GM23338 (cell line): ENCODE measurements around the gene RCSD1. TPM values are rescaled to one million over a fixed set of nuclear protein-coding genes. Genes with fewer than 3 reads are reported as not detected.

Experiments used
- ATAC-seq: fragments of 200-7000 bp; cut with Tn5 transposase; 3 replicates; pipeline ENCODE4 v1.9.1; 2020
- DNase-seq: peaks from one replicate; pipeline ENCODE4 v3.0.0-alpha.2; 2015; ENCODE audit warnings: low spot score
- H2AFZ ChIP-seq: fragments of 200-600 bp; sonication (generic); 2 replicates; pipeline ENCODE4 v1.8.0; 2016; ENCODE audit warnings: antibody characterized with exemption, mild to moderate bottlenecking, moderate library complexity
- H3F3A ChIP-seq: fragments of 200-600 bp; sonication (generic); replicated peaks from 2 replicates; pipeline ENCODE4 v1.8.0; 2017; ENCODE audit warnings: antibody characterized with exemption, mixed run types, low read depth
- H3K27ac ChIP-seq: fragments of 200-600 bp; sonication (generic); 2 replicates; pipeline ENCODE4 v1.6.1; 2016; ENCODE audit warnings: low read depth
- H3K27me3 ChIP-seq: fragments of 200-600 bp; sonication (generic); 2 replicates; pipeline ENCODE4 v1.8.0; 2016; ENCODE audit warnings: mild to moderate bottlenecking, mixed run types, moderate library complexity; ENCODE audit not compliant: insufficient read depth
- H3K36me3 ChIP-seq: fragments of 200-600 bp; sonication (generic); 2 replicates; pipeline ENCODE4 v1.8.0; 2016; ENCODE audit warnings: mild to moderate bottlenecking; ENCODE audit not compliant: insufficient read depth
- H3K4me1 ChIP-seq: fragments of 200-600 bp; sonication (generic); 2 replicates; pipeline ENCODE4 v1.8.0; 2016; ENCODE audit warnings: mild to moderate bottlenecking, moderate library complexity; ENCODE audit not compliant: insufficient read depth
- H3K4me2 ChIP-seq: fragments of 200-600 bp; sonication (generic); 2 replicates; pipeline ENCODE4 v1.7.1; 2017; ENCODE audit warnings: mixed run types
- H3K4me3 ChIP-seq: fragments of 200-600 bp; sonication (generic); 2 replicates; pipeline ENCODE4 v1.6.1; 2016; ENCODE audit warnings: mixed run types
- H3K79me2 ChIP-seq: fragments of 200-600 bp; sonication (generic); replicated peaks from 2 replicates; pipeline ENCODE4 v1.8.0; 2017; ENCODE audit warnings: mild to moderate bottlenecking; ENCODE audit not compliant: insufficient read depth
- H3K9me2 ChIP-seq: fragments of 200-600 bp; sonication (generic); 2 replicates; pipeline ENCODE4 v1.8.0; 2017; ENCODE audit not compliant: insufficient read depth
- H4K20me1 ChIP-seq: fragments of 200-600 bp; sonication (generic); replicated peaks from 2 replicates; pipeline ENCODE4 v1.8.0; 2017; ENCODE audit warnings: mild to moderate bottlenecking; ENCODE audit not compliant: insufficient read depth
- H3K27ac Mint-ChIP-seq: 2 replicates; pipeline ENCODE4 v1.8.0; 2020; ENCODE audit warnings: inconsistent platforms, mild to moderate bottlenecking, moderate library complexity, mixed read lengths
- H3K27me3 Mint-ChIP-seq: 3 replicates; pipeline ENCODE4 v1.8.0; 2022; ENCODE audit warnings: low read depth, mild to moderate bottlenecking, moderate library complexity, mixed read lengths, inconsistent platforms; ENCODE audit not compliant: insufficient read depth, poor library complexity
- H3K36me3 Mint-ChIP-seq: 3 replicates; pipeline ENCODE4 v1.8.0; 2021; ENCODE audit warnings: low read depth, mild to moderate bottlenecking, inconsistent platforms, moderate library complexity, mixed read lengths
- H3K4me1 Mint-ChIP-seq: 3 replicates; pipeline ENCODE4 v1.8.0; 2020; ENCODE audit warnings: mild to moderate bottlenecking, inconsistent platforms, mixed read lengths
- H3K4me3 Mint-ChIP-seq: 3 replicates; pipeline ENCODE4 v1.8.0; 2021; ENCODE audit warnings: moderate library complexity, mild to moderate bottlenecking, inconsistent platforms, mixed read lengths
- H3K9me3 Mint-ChIP-seq: 3 replicates; pipeline ENCODE4 v1.8.0; 2020; ENCODE audit warnings: moderate library complexity, mild to moderate bottlenecking, inconsistent platforms, mixed read lengths
- CREB1 ChIP-seq: fragments of 250-450 bp; sonication (Bioruptor Pico); IDR thresholded peaks from 2 replicates; pipeline ENCODE4 v1.5.0; 2020; ENCODE audit warnings: low read depth, mild to moderate bottlenecking, moderate library complexity
- EZH2 ChIP-seq: fragments of 200-600 bp; sonication (generic); IDR thresholded peaks from one replicate; pipeline ENCODE4 v1.8.0; 2017; ENCODE audit warnings: antibody characterized with exemption, mild to moderate bottlenecking, low read depth; ENCODE audit not compliant: unreplicated experiment
- EZH2phosphoT487 ChIP-seq: fragments of 200-600 bp; sonication (generic); IDR thresholded peaks from one replicate; pipeline ENCODE4 v1.8.1; 2018; ENCODE audit warnings: antibody characterized with exemption; ENCODE audit not compliant: unreplicated experiment
- NANOG ChIP-seq: IDR thresholded peaks from 2 replicates; pipeline ENCODE4 v1.6.1; 2016; ENCODE audit warnings: antibody characterized with exemption, borderline replicate concordance
- POLR2AphosphoS5 ChIP-seq: IDR thresholded peaks from 2 replicates; pipeline ENCODE4 v1.6.1; 2016; ENCODE audit warnings: antibody characterized with exemption, low read depth
- STAT1 ChIP-seq: IDR thresholded peaks from one replicate; pipeline ENCODE4 v1.6.1; 2016; ENCODE audit warnings: antibody characterized with exemption; ENCODE audit not compliant: unreplicated experiment
- ZNF114 ChIP-seq: fragments of 250-450 bp; sonication (Bioruptor Pico); IDR thresholded peaks from 2 replicates; pipeline ENCODE4 v1.5.0; 2020; ENCODE audit warnings: mild to moderate bottlenecking, moderate library complexity
- polyA plus RNA-seq: library from polyadenylated mRNA; unstranded; fragments of >200 nt; fragmentation: Nextera tagmentation; extraction: Ambion mirVana; gene quantifications from 2 replicates; pipeline ENCODE4 v1.2.1, GENCODE V29; 2016
- total RNA-seq: library from RNA; depleted of rRNA; stranded (reverse); fragments of >200 nt; shearing (Covaris generic); gene quantifications from 2 replicates; pipeline ENCODE4 v1.2.3, GENCODE V29; 2014
- TF ChIP-seq, protein P1 (sequence below), 2 experiments: fragments of 200-600 bp in 1 of 2; sonication (generic) in 1 of 2; conservative IDR thresholded peaks; 2 replicates each; pipeline versions ENCODE4 v1.5.1 to v1.6.1; 2016 to 2017; ENCODE audit warnings: antibody characterized with exemption in 2 of 2, low read depth in 2 of 2, mild to moderate bottlenecking in 2 of 2, moderate library complexity in 1 of 2
- TF ChIP-seq, protein P2 (sequence below): fragments of 250-450 bp; sonication (Bioruptor Pico); IDR thresholded peaks from 2 replicates; pipeline ENCODE4 v1.5.0; 2020; ENCODE audit warnings: mild to moderate bottlenecking, moderate library complexity
- TF ChIP-seq, protein P3 (sequence below): IDR thresholded peaks from one replicate; pipeline ENCODE4 v1.6.1; 2018; ENCODE audit warnings: antibody characterized with exemption; ENCODE audit not compliant: unreplicated experiment

Gene RCSD1
- total and polyA plus RNA-seq, 2 experiments from 2014 or later = 0.18 to 0.73 TPM

DNA sequence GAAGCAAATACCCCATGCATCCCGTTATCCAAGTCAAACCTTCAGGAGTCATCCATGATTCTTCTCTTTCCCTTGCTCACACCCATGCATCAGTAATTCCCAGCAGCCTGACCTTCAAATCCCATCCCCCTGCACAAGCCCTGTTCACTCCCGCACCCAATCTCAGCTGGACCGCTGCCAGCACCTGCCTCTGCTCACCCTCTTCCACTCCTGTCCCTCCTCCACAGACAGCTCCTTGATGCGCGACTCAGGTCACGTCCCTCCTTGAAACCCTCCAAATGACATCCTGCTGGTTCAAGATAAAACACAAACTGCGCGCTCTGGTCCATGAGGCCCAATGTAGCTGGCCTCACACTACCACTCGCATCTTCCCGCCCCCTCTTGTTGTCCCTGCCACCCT is 48.4 kb downstream of the RCSD1 start:
- ATAC-seq = no peak
- Histone ChIP-seq H4K20me1 (no peaks in the 10 kb centered on the region), H3K79me2 (no peaks in the 10 kb centered on the region), H3K36me3 (no peaks in the 10 kb centered on the region), H3K9me2 (no peaks in the 10 kb centered on the region), H3K4me2 (no peak overlapping the region), H3K27ac (no peak overlapping the region), H3K27me3 (no peaks in the 10 kb centered on the region), H3K4me1 (no peaks in the 10 kb centered on the region), H3F3A (no peaks in the 10 kb centered on the region), H3K4me3 (no peak overlapping the region), H2AFZ (no peak overlapping the region; the same call in 1 of the 2 replicates)
- Mint-ChIP-seq H3K4me1 (peaks cover 2% of the 10 kb centered on the region; the same call in 2 of the 3 replicates), H3K27me3 (peaks cover under 1% of the 10 kb centered on the region), H3K27ac (no peak overlapping the region), H3K36me3 (no peaks in the 10 kb centered on the region), H3K9me3 (no peaks in the 10 kb centered on the region), H3K4me3 (no peak overlapping the region)
- DNase-seq = no peak
- no peak for TF ChIP-seq STAT1

DNA sequence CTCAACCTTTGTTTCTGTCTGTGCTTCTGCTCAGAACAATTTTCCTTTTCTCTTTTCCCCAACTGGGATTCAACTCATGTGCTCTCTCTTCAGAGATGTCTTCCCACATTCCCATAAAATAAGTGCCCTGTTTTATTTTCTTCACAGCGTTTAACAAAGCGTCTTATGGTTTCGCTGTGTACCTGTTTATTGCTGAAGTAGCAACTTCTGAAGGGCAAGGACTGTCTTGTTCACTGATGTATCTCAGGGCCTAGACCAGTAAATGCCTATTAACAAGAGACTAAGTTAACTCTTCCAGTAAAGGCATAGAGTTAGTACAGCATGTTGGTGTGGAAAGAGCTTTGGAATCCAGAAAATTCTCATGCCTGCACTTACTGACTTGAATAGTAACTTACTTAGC is 48.8 kb downstream of the RCSD1 start:
- no peaks in the 10 kb centered on the region for H3K36me3 ChIP-seq
- Mint-ChIP-seq H3K27me3 (peaks cover 3% of the 10 kb centered on the region), H3K27ac (no peak overlapping the region), H3K9me3 (no peaks in the 10 kb centered on the region), H3K4me1 (peaks cover 6% of the 10 kb centered on the region), H3K36me3 (no peaks in the 10 kb centered on the region), H3K4me3 (no peak overlapping the region)
- peaks cover 3% of the 10 kb centered on the region; the same call in 1 of the 2 replicates for H3K4me1 ChIP-seq
- no peaks in the 10 kb centered on the region for H3K27me3 ChIP-seq
- H3F3A ChIP-seq = no peaks in the 10 kb centered on the region
- no peak overlapping the region for H3K27ac ChIP-seq
- H4K20me1 ChIP-seq = no peaks in the 10 kb centered on the region
- H3K4me2 ChIP-seq = no peak overlapping the region
- no peak for ATAC-seq
- no peak overlapping the region for H2AFZ ChIP-seq
- DNase-seq = no peak
- no peaks in the 10 kb centered on the region for H3K79me2 ChIP-seq
- H3K9me2 ChIP-seq = no peaks in the 10 kb centered on the region
- H3K4me3 ChIP-seq = no peak overlapping the region
- TF ChIP-seq NANOG (no peak), CREB1 (no peak), EZH2phosphoT487 (no peak), ZNF114 (no peak), STAT1 (no peak), EZH2 (no peak), POLR2AphosphoS5 (no peak)
- TF ChIP-seq, protein P1, sequence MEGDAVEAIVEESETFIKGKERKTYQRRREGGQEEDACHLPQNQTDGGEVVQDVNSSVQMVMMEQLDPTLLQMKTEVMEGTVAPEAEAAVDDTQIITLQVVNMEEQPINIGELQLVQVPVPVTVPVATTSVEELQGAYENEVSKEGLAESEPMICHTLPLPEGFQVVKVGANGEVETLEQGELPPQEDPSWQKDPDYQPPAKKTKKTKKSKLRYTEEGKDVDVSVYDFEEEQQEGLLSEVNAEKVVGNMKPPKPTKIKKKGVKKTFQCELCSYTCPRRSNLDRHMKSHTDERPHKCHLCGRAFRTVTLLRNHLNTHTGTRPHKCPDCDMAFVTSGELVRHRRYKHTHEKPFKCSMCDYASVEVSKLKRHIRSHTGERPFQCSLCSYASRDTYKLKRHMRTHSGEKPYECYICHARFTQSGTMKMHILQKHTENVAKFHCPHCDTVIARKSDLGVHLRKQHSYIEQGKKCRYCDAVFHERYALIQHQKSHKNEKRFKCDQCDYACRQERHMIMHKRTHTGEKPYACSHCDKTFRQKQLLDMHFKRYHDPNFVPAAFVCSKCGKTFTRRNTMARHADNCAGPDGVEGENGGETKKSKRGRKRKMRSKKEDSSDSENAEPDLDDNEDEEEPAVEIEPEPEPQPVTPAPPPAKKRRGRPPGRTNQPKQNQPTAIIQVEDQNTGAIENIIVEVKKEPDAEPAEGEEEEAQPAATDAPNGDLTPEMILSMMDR (conservative IDR thresholded peaks at IDR 0.05; ENCODE audit: low read depth in 2 of 2) = no peak
- TF ChIP-seq, protein P2, sequence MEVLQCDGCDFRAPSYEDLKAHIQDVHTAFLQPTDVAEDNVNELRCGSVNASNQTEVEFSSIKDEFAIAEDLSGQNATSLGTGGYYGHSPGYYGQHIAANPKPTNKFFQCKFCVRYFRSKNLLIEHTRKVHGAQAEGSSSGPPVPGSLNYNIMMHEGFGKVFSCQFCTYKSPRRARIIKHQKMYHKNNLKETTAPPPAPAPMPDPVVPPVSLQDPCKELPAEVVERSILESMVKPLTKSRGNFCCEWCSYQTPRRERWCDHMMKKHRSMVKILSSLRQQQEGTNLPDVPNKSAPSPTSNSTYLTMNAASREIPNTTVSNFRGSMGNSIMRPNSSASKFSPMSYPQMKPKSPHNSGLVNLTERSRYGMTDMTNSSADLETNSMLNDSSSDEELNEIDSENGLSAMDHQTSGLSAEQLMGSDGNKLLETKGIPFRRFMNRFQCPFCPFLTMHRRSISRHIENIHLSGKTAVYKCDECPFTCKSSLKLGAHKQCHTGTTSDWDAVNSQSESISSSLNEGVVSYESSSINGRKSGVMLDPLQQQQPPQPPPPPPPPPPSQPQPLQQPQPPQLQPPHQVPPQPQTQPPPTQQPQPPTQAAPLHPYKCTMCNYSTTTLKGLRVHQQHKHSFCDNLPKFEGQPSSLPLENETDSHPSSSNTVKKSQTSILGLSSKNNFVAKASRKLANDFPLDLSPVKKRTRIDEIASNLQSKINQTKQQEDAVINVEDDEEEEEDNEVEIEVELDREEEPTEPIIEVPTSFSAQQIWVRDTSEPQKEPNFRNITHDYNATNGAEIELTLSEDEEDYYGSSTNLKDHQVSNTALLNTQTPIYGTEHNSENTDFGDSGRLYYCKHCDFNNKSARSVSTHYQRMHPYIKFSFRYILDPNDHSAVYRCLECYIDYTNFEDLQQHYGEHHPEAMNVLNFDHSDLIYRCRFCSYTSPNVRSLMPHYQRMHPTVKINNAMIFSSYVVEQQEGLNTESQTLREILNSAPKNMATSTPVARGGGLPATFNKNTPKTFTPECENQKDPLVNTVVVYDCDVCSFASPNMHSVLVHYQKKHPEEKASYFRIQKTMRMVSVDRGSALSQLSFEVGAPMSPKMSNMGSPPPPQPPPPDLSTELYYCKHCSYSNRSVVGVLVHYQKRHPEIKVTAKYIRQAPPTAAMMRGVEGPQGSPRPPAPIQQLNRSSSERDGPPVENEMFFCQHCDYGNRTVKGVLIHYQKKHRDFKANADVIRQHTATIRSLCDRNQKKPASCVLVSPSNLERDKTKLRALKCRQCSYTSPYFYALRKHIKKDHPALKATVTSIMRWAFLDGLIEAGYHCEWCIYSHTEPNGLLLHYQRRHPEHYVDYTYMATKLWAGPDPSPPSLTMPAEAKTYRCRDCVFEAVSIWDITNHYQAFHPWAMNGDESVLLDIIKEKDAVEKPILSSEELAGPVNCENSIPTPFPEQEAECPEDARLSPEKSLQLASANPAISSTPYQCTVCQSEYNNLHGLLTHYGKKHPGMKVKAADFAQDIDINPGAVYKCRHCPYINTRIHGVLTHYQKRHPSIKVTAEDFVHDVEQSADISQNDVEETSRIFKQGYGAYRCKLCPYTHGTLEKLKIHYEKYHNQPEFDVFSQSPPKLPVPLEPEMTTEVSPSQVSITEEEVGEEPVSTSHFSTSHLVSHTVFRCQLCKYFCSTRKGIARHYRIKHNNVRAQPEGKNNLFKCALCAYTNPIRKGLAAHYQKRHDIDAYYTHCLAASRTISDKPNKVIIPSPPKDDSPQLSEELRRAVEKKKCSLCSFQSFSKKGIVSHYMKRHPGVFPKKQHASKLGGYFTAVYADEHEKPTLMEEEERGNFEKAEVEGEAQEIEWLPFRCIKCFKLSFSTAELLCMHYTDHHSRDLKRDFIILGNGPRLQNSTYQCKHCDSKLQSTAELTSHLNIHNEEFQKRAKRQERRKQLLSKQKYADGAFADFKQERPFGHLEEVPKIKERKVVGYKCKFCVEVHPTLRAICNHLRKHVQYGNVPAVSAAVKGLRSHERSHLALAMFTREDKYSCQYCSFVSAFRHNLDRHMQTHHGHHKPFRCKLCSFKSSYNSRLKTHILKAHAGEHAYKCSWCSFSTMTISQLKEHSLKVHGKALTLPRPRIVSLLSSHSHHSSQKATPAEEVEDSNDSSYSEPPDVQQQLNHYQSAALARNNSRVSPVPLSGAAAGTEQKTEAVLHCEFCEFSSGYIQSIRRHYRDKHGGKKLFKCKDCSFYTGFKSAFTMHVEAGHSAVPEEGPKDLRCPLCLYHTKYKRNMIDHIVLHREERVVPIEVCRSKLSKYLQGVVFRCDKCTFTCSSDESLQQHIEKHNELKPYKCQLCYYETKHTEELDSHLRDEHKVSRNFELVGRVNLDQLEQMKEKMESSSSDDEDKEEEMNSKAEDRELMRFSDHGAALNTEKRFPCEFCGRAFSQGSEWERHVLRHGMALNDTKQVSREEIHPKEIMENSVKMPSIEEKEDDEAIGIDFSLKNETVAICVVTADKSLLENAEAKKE (CRISPR knock-in tag) = no peak
- TF ChIP-seq, protein P3, sequence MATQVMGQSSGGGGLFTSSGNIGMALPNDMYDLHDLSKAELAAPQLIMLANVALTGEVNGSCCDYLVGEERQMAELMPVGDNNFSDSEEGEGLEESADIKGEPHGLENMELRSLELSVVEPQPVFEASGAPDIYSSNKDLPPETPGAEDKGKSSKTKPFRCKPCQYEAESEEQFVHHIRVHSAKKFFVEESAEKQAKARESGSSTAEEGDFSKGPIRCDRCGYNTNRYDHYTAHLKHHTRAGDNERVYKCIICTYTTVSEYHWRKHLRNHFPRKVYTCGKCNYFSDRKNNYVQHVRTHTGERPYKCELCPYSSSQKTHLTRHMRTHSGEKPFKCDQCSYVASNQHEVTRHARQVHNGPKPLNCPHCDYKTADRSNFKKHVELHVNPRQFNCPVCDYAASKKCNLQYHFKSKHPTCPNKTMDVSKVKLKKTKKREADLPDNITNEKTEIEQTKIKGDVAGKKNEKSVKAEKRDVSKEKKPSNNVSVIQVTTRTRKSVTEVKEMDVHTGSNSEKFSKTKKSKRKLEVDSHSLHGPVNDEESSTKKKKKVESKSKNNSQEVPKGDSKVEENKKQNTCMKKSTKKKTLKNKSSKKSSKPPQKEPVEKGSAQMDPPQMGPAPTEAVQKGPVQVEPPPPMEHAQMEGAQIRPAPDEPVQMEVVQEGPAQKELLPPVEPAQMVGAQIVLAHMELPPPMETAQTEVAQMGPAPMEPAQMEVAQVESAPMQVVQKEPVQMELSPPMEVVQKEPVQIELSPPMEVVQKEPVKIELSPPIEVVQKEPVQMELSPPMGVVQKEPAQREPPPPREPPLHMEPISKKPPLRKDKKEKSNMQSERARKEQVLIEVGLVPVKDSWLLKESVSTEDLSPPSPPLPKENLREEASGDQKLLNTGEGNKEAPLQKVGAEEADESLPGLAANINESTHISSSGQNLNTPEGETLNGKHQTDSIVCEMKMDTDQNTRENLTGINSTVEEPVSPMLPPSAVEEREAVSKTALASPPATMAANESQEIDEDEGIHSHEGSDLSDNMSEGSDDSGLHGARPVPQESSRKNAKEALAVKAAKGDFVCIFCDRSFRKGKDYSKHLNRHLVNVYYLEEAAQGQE = no peak
